ENCODE results near the gene ANKMY2. TPM values are rescaled to one million over a fixed set of nuclear protein-coding genes. Genes with fewer than 3 reads are reported as not detected.

The ANKMY2 gene
- total and polyA plus RNA-seq, 2 donors from 2014 or later = 19.3 to 21.9 TPM

DNA sequence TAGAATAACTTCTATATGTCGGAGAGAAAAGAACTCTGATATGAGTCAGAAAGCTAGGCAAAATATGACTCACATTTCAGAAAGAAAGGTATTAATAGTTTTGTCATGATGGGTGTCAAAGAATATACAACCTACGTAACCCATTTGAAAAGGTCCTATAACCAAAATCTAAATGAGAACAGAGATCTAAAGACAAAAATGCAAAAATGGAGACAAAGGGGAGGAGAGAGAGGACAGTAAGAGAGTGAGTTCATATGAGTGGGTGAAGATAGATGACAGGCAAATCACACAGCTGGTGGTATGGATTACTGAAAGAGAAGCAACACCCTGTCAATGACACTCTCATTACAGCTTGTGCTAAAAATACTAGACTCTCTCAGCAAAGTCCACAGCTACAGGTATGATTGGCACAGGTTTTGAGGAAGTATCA lies 25.6 kb downstream of the ANKMY2 start:
- FAIRE-seq = no peak
- H3K9me3 ChIP-seq (ENCODE audit: control insufficient read depth in 2 of 3, insufficient read depth in 1 of 3, low read length in 3 of 3) = no peaks in the 10 kb centered on the region
- H3K9ac ChIP-seq (ENCODE audit: low read length in 3 of 3) = no peak overlapping the region
- H3K36me3 ChIP-seq (ENCODE audit: control insufficient read depth in 2 of 3, insufficient read depth in 3 of 3, low read length in 3 of 3) = peaks cover 5 to 18% (median 6%) of the 10 kb centered on the region in 3 donors
- intact Hi-C loops (cut with DNase I) = no loop called here
- H3K4me3 ChIP-seq (ENCODE audit: low read length in 3 of 3) = no peak overlapping the region
- no peaks in the 10 kb centered on the region for H3K27me3 ChIP-seq (ENCODE audit: control insufficient read depth, insufficient read depth, low read length)
- no peak for DNase-seq
- no peak overlapping the region for H3K27ac ChIP-seq (ENCODE audit: low read depth in 2 of 2, low read length in 2 of 2)
- TF ChIP-seq, protein P1, sequence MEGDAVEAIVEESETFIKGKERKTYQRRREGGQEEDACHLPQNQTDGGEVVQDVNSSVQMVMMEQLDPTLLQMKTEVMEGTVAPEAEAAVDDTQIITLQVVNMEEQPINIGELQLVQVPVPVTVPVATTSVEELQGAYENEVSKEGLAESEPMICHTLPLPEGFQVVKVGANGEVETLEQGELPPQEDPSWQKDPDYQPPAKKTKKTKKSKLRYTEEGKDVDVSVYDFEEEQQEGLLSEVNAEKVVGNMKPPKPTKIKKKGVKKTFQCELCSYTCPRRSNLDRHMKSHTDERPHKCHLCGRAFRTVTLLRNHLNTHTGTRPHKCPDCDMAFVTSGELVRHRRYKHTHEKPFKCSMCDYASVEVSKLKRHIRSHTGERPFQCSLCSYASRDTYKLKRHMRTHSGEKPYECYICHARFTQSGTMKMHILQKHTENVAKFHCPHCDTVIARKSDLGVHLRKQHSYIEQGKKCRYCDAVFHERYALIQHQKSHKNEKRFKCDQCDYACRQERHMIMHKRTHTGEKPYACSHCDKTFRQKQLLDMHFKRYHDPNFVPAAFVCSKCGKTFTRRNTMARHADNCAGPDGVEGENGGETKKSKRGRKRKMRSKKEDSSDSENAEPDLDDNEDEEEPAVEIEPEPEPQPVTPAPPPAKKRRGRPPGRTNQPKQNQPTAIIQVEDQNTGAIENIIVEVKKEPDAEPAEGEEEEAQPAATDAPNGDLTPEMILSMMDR (IDR thresholded peaks at IDR 0.05; ENCODE audit: borderline replicate concordance, extremely low read depth, insufficient read depth) = no peak
- no peaks in the 10 kb centered on the region for H3K4me1 ChIP-seq (ENCODE audit: control insufficient read depth in 2 of 3, insufficient read depth in 2 of 3, low read depth in 1 of 3, low read length in 3 of 3)

DNA sequence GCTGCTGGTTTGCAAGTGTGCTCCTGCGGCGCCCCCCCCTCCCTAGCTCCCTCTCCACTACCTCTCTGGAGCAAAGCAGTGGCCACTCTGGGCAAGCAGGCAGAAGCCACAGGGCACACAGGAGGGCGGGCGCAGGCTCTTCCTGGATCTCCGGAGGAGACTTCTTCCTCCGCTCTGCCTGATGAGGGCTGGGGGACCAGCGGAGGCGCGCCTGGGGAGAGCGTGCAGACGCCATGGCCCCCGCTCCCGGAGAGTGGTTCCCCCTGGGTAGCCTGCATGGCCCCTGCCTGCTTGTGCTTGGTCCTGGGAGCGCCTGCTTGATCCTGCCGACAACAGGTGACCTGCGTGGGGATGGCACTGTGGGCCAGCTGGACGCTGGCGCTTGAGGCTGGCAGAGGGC lies 29.0 kb downstream of the ANKMY2 start:
- DNase-seq = peak in 1 of 5 donors; percentile 72
- no peak for FAIRE-seq
- Histone ChIP-seq H3K9ac (ENCODE audit: low read length in 3 of 3) (no peak overlapping the region), H3K9me3 (ENCODE audit: control insufficient read depth in 2 of 3, insufficient read depth in 1 of 3, low read length in 3 of 3) (no peaks in the 10 kb centered on the region), H3K27ac (ENCODE audit: low read depth in 2 of 2, low read length in 2 of 2) (no peak overlapping the region), H3K36me3 (ENCODE audit: control insufficient read depth in 2 of 3, insufficient read depth in 3 of 3, low read length in 3 of 3) (peaks cover 4 to 13% (median 5%) of the 10 kb centered on the region in 3 donors), H3K4me1 (ENCODE audit: control insufficient read depth in 2 of 3, insufficient read depth in 2 of 3, low read depth in 1 of 3, low read length in 3 of 3) (no peaks in the 10 kb centered on the region), H3K4me3 (ENCODE audit: low read length in 3 of 3) (no peak overlapping the region), H3K27me3 (ENCODE audit: control insufficient read depth, insufficient read depth, low read length) (no peaks in the 10 kb centered on the region)
- TF ChIP-seq, protein P1 (IDR thresholded peaks at IDR 0.05; ENCODE audit: borderline replicate concordance, extremely low read depth, insufficient read depth) = no peak
- intact Hi-C loops (cut with DNase I) = no loop called here

DNA sequence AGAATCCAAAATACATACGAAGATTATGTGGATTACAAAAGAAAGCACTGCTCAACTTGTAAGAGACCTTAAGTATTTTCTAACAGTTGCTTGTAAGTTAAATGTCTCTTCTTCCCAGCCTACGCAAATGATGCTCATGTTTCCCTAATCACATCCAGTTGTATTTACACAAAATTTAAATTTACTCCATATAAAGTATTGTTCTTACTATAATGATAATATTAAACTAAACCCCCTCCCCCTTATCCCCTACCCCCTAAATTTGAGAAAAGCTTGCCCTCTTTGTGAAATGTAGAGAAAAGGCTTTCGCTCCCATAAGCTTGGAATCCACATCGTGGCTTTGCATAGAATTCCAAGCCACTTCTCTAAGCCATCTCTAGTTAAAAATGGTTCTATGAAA lies 29.4 kb downstream of the ANKMY2 start:
- TF ChIP-seq, protein P1 (IDR thresholded peaks at IDR 0.05; ENCODE audit: borderline replicate concordance, extremely low read depth, insufficient read depth) = no peak
- Histone ChIP-seq H3K9me3 (ENCODE audit: control insufficient read depth in 2 of 3, insufficient read depth in 1 of 3, low read length in 3 of 3) (no peaks in the 10 kb centered on the region), H3K27ac (ENCODE audit: low read depth in 2 of 2, low read length in 2 of 2) (no peak overlapping the region), H3K36me3 (ENCODE audit: control insufficient read depth in 2 of 3, insufficient read depth in 3 of 3, low read length in 3 of 3) (peaks cover 4 to 13% (median 5%) of the 10 kb centered on the region in 3 donors), H3K4me3 (ENCODE audit: low read length in 3 of 3) (no peak overlapping the region), H3K27me3 (ENCODE audit: control insufficient read depth, insufficient read depth, low read length) (no peaks in the 10 kb centered on the region), H3K4me1 (ENCODE audit: control insufficient read depth in 2 of 3, insufficient read depth in 2 of 3, low read depth in 1 of 3, low read length in 3 of 3) (no peaks in the 10 kb centered on the region), H3K9ac (ENCODE audit: low read length in 3 of 3) (no peak overlapping the region)
- intact Hi-C loops (cut with DNase I) = no loop called here
- no peak for DNase-seq
- FAIRE-seq = no peak

DNA sequence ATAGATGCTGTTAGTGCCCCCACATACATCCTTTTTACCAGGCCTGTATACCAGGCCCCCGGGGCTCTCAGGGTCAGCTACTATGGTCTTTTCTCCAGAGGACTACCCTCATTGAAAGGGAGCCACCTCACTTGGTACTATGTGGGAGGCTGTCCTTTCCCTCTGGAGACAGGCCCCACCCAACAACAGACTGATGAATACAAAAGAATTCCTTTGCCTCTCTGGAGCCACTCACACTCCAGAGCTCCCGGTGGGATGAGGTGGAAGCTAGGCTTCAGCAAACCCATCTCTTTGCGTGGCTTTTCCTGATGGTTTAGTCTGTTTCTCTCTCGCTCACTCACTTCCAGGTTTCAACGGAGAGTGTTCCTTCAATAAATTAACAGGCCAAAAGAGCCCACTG lies 30.3 kb downstream of the ANKMY2 start:
- intact Hi-C loops (cut with DNase I) = no loop called here
- TF ChIP-seq, protein P1 (IDR thresholded peaks at IDR 0.05; ENCODE audit: borderline replicate concordance, extremely low read depth, insufficient read depth) = no peak
- H3K4me1 ChIP-seq (ENCODE audit: control insufficient read depth in 2 of 3, insufficient read depth in 2 of 3, low read depth in 1 of 3, low read length in 3 of 3) = no peaks in the 10 kb centered on the region
- H3K27ac ChIP-seq (ENCODE audit: low read depth in 2 of 2, low read length in 2 of 2) = no peak overlapping the region
- FAIRE-seq (no peak), DNase-seq (no peak)
- H3K9ac ChIP-seq (ENCODE audit: low read length in 3 of 3) = no peak overlapping the region
- H3K27me3 ChIP-seq (ENCODE audit: control insufficient read depth, insufficient read depth, low read length) = no peaks in the 10 kb centered on the region
- H3K9me3 ChIP-seq (ENCODE audit: control insufficient read depth in 2 of 3, insufficient read depth in 1 of 3, low read length in 3 of 3) = no peaks in the 10 kb centered on the region
- H3K36me3 ChIP-seq (ENCODE audit: control insufficient read depth in 2 of 3, insufficient read depth in 3 of 3, low read length in 3 of 3) = peaks cover 3 to 13% (median 7%) of the 10 kb centered on the region in 3 donors
- H3K4me3 ChIP-seq (ENCODE audit: low read length in 3 of 3) = no peak overlapping the region
